Left forelimb (tissue), 1 donor: ENCODE results near the gene STK40.

Experiments
- DNase-seq: peaks from one replicate; pipeline ENCODE4 v3.0.0-alpha.2; 2018; ENCODE audit warnings: low spot score

STK40 gene

GRCh38 chr1:36369061-36369861, 16.5 kb downstream of the STK40 start:
- peak; percentile 83 for DNase-seq

DNA sequence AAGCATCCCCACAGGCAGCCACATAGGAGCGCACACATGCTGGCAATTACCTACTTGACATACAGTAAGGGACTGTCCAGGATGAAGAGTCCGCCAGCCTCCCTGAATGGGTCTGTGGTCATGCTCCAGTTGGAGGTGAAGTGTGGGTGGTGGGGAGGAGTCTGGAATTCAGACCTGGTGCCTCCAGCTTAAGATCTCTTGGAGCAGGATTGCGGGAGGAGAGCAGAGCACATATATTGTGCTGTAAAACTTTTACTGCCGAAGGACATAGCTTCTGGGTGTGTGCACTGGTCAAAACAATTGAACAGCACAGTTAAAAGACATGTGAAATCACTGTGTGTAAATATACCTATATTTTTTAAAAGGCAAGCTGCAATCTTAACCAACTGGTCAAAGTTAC, 17.9 kb downstream of the STK40 start:
- no peak for DNase-seq

DNA sequence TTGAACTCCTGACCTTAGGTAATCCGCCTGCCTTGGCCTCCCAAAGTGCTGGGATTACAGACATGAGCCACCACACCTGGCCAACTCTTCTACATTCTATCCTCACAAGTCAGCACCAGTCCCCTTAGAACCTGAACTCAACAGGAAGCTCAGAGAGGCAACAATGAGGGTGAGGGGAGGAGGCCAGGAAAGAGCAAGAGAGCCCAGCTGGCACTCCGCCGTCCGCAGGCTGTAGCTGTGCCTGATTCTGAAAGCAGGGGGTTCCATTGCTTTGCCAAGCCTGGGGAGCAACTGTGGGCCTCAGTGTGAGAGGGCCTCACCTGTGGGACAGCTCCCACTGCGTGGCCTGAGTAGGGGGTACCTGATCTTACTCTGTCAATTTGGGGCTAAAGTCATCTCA, 18.7 kb downstream of the STK40 start:
- DNase-seq: no peak

- DNase-seq: peak; percentile 78
These were observed 19.5 kb downstream of the STK40 start for GRCh38 chr1:36366091-36366661.

DNA sequence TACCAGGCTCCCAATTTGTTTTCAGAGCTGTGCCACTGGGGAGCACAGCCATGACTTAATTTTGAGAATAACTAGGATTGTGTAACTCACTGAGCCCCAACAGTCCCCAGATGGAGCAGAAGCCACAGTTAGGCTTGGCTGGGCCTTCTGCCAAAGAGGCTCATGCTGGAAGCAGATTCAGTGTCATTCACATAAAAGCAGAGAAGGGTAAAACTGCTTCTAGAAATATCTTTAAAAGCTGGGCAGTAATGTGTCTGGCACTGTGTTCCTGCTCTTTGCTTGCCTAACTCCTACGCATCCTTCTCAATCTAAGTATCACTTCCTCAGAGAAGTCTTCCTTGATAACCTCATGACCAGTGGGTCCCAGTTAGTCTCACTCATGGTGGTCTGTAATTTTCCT, 20.3 kb downstream of the STK40 start:
- DNase-seq: no peak

- DNase-seq: no peak
These were observed 25.7 kb downstream of the STK40 start for GRCh38 chr1:36359911-36360550.

GRCh38 chr1:36359383-36359782, 26.3 kb downstream of the STK40 start:
- no peak for DNase-seq

DNA sequence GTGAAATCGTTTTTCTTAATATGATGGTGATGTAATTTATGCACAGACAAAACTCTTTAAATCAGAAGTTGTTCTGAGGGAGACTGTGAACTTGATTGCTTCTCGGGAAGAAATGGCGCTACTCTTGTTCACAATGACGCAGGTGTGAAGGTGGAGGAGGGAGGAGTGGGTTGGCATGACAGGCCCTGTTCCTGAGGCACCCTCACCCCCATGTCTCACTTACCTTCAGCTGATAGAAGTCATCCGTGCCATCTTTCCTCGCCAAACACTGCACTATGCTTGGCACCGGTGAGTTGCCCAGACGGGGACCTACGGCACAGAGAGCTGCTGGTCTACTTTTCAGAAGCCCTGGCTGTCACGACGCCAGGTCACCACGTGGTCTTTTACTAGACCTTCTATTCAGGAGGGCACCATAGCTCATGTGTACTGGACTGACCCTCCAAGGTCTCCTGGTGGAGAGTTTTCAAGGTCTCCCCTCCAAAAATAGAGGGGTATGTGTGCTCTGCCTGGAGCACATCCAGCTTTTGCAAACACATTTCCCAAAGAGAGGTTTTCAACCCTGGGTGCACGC, 27.1 kb downstream of the STK40 start:
- DNase-seq: no peak

- no peak for DNase-seq
These were observed 29.9 kb downstream of the STK40 start for GRCh38 chr1:36355811-36356210.

- no peak for DNase-seq
These were observed 31.2 kb downstream of the STK40 start for GRCh38 chr1:36354486-36354885.

- no peak for DNase-seq
These were observed 32.5 kb downstream of the STK40 start for GRCh38 chr1:36352910-36353878.

DNA sequence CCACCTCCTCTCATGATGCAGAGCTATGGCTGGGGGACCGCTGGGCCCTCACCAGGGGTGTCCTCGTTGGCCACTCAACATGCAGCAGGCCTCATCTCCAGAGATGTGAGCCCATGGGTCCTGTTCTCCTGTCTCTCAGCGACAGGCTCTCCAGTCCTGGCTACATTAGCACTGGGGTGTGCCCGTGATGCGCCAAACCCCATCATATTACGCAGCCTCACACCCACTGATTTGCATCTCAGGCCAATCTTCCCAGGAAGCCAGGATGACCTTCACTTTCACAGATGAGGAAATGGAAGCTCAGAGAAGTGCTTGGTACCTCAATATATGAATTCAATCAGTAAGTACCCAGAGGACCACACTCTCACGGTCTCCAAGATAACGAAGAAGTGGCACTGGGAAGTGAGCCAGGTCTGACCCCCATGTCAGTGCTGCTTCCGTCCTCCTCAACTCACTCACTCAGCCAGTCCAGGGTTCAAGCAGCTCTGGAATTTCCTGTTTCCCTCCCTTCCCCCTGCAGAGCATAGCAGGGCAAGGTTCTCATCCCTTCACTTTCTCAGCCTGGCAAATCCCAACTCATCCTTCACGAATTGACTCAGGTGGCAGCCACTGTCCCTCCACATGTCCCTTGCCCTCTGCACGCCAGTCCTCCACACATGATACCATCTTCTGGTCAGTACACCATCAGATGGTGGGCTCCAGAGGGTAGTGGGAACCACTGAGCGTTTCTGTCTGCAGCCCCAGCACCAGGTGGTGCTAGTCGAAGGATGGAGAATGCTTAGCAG, 33.4 kb downstream of the STK40 start:
- DNase-seq: no peak

GRCh38 chr1:36351227-36351977, 34.3 kb downstream of the STK40 start:
- DNase-seq: no peak

DNA sequence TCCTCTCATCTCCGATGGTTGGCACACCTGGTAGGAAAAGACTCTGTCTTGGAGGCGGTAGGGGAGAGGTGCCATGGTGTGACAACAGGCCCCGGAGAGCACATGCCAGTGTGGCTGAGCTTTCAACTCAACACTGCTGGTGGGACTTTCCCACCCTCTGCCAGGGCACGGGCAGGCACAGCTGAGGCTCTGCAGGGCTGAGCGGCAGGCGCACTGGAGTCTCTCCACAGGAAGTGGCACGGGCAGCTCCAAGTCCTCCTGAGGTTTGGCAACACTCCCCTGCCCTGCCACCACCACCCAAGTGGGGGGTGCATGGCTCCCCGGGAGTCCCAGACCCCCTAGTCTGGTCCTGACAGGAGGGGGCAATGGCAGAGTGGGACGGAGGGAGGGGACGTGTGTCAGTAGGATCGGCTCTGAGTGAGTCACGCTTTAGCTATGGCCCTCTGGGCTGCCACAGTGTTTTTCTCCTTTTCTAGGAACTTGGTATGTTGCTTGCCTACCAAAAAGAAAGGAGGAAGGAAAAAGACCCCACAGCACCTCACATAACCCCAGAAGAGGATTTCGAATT, 35.0 kb downstream of the STK40 start:
- no peak for DNase-seq

DNA sequence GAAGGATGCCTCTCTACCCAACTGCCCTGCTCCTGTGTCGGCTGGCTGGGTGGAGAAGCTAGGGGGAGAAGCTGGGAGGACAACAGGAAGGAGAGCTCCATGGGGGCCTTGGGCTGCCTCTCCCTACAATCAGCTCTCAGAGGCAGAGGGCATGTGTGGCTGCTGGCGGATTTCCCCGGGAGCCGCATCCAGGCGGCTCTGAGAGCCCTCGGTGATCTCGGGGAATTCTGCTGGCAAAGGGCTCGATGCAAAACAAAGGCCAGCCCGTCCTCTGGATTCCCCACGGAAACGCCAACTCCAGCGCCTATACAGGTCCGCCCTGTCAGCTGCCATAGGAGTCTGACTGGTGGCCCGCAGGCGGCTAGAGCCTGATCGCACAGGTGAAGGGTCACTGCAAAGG, 35.9 kb downstream of the STK40 start:
- DNase-seq: no peak

DNA sequence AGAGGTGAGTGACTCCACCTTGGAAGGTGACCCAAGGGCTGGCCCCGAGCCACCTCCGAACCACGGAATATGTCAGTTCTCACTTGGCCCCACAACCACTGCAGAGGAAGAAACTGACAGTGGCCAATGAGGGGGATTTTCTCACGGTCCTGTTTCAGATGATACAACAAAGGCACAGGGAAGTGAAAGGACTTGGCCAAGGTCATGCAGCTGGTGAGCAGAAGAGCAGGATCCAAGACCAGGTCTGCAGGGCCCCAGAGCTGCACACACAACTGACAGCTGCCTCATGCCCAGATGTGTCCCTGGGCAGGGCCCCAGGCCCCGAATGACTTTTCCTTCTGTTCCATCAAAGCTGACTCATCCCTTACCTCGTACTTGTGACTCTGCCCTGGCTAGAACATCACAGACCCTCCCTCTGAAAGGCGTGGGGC, 36.5 kb downstream of the STK40 start:
- no peak for DNase-seq

- no peak for DNase-seq
These were observed 38.9 kb downstream of the STK40 start for GRCh38 chr1:36346741-36347370.

DNA sequence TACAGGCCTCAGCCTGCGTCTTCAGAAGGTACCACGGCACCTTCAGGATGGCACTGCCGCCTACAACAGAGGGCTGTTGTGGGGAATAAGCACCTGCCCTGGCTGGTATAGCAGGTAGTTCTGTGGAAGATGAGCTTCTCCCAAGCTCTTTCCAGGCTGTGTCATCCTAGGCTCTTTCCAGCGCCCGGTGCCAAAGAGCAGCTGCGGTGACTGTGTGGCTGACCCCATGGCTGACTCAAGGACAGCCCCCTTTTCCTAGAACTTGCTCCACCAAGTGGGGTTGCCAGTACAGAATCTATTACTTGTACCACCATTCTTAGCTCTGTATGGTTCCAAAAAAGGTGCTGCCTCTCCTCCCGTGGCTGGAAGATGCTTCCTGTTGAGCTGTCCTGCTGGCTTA, 40.4 kb downstream of the STK40 start:
- DNase-seq: no peak

DNA sequence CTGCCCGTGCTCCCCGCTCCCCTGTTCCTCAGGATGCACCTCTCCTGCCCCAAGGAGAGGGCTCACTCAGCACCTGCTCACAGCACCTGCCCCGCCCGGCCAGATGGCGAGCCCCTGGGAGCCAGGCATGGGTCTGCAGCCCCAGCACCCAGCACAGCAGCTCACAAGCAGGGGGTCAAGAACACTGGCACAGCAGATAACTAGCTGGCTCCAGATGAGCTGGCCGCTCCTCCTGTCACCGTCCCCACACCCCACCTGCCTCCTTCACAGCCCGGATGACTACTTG, 41.4 kb downstream of the STK40 start:
- DNase-seq: no peak
